OCI-LY7 (cell line): Measurements from ENCODE around the gene ZGPAT.

Experiments
- EZH2phosphoT487 ChIP-seq: fragments of 200-600 bp; sonication (generic); IDR thresholded peaks from 2 replicates; pipeline ENCODE4 v1.6.1; 2018; ENCODE audit warnings: low read depth, borderline replicate concordance, mild to moderate bottlenecking, mixed run types, antibody characterized with exemption, low read length, moderate library complexity, mixed read lengths
- TF ChIP-seq, protein P1 (sequence below): fragments of 200-600 bp; sonication (generic); conservative IDR thresholded peaks from 2 replicates; pipeline ENCODE4 v1.5.1; 2014; ENCODE audit warnings: mild to moderate bottlenecking, antibody characterized with exemption, low read length, moderate library complexity, mixed read lengths

DNA sequence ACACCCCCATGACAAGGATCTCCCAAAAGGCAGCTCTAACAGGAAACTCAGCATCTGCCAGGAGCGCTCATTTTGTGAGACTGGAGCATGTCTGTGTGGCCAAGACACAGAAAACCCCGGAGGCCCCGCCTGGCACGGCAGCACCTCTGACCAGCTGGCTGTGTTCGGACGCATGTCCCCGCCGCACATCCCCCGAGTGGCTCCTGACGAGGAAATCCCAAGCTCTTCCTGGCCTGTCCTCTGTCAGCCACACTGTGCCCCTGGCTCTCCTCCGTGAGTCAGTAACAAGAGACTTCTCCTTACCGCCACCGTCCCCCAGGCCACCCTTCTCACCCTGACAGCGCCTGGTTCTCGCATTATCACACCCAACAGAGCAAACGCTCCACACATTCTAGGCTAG is 46.2 kb downstream of the ZGPAT start:
- TF ChIP-seq, protein P1, sequence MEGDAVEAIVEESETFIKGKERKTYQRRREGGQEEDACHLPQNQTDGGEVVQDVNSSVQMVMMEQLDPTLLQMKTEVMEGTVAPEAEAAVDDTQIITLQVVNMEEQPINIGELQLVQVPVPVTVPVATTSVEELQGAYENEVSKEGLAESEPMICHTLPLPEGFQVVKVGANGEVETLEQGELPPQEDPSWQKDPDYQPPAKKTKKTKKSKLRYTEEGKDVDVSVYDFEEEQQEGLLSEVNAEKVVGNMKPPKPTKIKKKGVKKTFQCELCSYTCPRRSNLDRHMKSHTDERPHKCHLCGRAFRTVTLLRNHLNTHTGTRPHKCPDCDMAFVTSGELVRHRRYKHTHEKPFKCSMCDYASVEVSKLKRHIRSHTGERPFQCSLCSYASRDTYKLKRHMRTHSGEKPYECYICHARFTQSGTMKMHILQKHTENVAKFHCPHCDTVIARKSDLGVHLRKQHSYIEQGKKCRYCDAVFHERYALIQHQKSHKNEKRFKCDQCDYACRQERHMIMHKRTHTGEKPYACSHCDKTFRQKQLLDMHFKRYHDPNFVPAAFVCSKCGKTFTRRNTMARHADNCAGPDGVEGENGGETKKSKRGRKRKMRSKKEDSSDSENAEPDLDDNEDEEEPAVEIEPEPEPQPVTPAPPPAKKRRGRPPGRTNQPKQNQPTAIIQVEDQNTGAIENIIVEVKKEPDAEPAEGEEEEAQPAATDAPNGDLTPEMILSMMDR: no peak
- no peak for TF ChIP-seq EZH2phosphoT487
